H1 (cell line): Measurements from ENCODE around the gene MMP3. TPM values are rescaled to one million over a fixed set of nuclear protein-coding genes. Genes with fewer than 3 reads are reported as not detected.

Experiments
- CTCF ChIA-PET: fragments of 300-600 bp; sonication (Branson Sonifier 250); formaldehyde crosslinking; loops from one replicate; lab custom pipeline; 2021; ENCODE audit not compliant: partially characterized antibody; lab: Charles Lee
- POLR2A ChIA-PET: fragments of 300-600 bp; sonication (Branson Sonifier 250); formaldehyde crosslinking; loops from one replicate; lab custom pipeline; 2021; ENCODE audit warnings: inconsistent platforms; ENCODE audit not compliant: partially characterized antibody; lab: Charles Lee
- DNase-seq, 2 experiments: peaks; one replicate each; pipeline versions ENCODE4 v3.0.0 to v3.0.0-alpha.2; 2010 to 2022; ENCODE audit warnings: low spot score in 2 of 2, low read depth in 1 of 2, mixed read lengths in 1 of 2
- FAIRE-seq: peaks from 2 replicates; lab custom pipeline; 2011; peaks lifted over from hg19 to GRCh38; lab: Jason Lieb, UNC
- H2AFZ ChIP-seq: 2 replicates; pipeline ENCODE4 v1.8.1; 2012; ENCODE audit warnings: low read length, inconsistent platforms
- H2AK5ac ChIP-seq: 2 replicates; pipeline ENCODE4 v1.6.1; 2013; ENCODE audit warnings: low read depth, low read length
- H2BK120ac ChIP-seq: replicated peaks from 2 replicates; pipeline ENCODE3; 2013; ENCODE audit warnings: low read depth, low read length, inconsistent platforms
- H2BK12ac ChIP-seq: 2 replicates; pipeline ENCODE4 v1.6.1; 2013; ENCODE audit warnings: low read depth, low read length
- H2BK15ac ChIP-seq: 2 replicates; pipeline ENCODE4 v1.6.1; 2013; ENCODE audit warnings: low read length
- H2BK20ac ChIP-seq: 2 replicates; pipeline ENCODE4 v1.6.1; 2013; ENCODE audit warnings: low read length
- H2BK5ac ChIP-seq: 2 replicates; pipeline ENCODE4 v1.6.1; 2013; ENCODE audit warnings: low read depth, low read length
- H3K14ac ChIP-seq: 2 replicates; pipeline ENCODE4 v1.6.1; 2013; ENCODE audit warnings: inconsistent platforms; ENCODE audit not compliant: insufficient read length
- H3K18ac ChIP-seq: 2 replicates; pipeline ENCODE4 v1.6.1; 2013; ENCODE audit warnings: low read length; ENCODE audit errors: extremely low read depth
- H3K23ac ChIP-seq: 2 replicates; pipeline ENCODE4 v1.6.1; 2013; ENCODE audit warnings: inconsistent platforms; ENCODE audit not compliant: insufficient read length
- H3K23me2 ChIP-seq: 2 replicates; pipeline ENCODE4 v1.6.1; 2013; ENCODE audit warnings: low read depth, low read length
- H3K27ac ChIP-seq: 2 replicates; pipeline ENCODE4 v1.6.1; 2011; ENCODE audit warnings: low read depth, low read length, inconsistent platforms
- H3K27me3 ChIP-seq, 4 experiments: replicated peaks in 1 of 4; 1 replicate in 1 of 4; 2 replicates in 3 of 4; pipeline versions ENCODE4 v1.6.1 to v1.8.1; 2011 to 2013; ENCODE audit warnings: low read length in 3 of 4, mild to moderate bottlenecking in 3 of 4, inconsistent platforms in 2 of 4, mixed read lengths in 2 of 4, moderate library complexity in 1 of 4; ENCODE audit not compliant: control insufficient read depth in 3 of 4, insufficient read depth in 3 of 4; ENCODE audit errors: extremely low read depth in 1 of 4
- H3K36me3 ChIP-seq, 4 experiments: 2 replicates each; pipeline versions ENCODE4 v1.6.1 to v1.8.1; 2011 to 2013; ENCODE audit warnings: mild to moderate bottlenecking in 4 of 4, low read length in 3 of 4, moderate library complexity in 2 of 4, control low read depth in 1 of 4, inconsistent platforms in 1 of 4; ENCODE audit not compliant: insufficient read depth in 4 of 4, control insufficient read depth in 2 of 4
- H3K4ac ChIP-seq: replicated peaks from 2 replicates; pipeline ENCODE3; 2013; ENCODE audit warnings: low read length, low read depth, mixed read lengths, inconsistent platforms; ENCODE audit not compliant: insufficient read length
- H3K4me1 ChIP-seq, 4 experiments: replicated peaks in 1 of 4; 1 replicate in 1 of 4; 2 replicates in 3 of 4; pipeline versions ENCODE4 v1.6.1 to v1.8.1; 2011 to 2013; ENCODE audit warnings: low read length in 3 of 4, inconsistent platforms in 2 of 4, mixed read lengths in 1 of 4; ENCODE audit not compliant: insufficient read depth in 4 of 4, control insufficient read depth in 3 of 4
- H3K4me2 ChIP-seq, 2 experiments: 2 replicates each; pipeline versions ENCODE4 v1.6.1 to v1.8.1; 2011 to 2013; ENCODE audit warnings: low read depth in 2 of 2, low read length in 2 of 2, control low read depth in 1 of 2, inconsistent platforms in 1 of 2, mild to moderate bottlenecking in 1 of 2; ENCODE audit not compliant: insufficient read depth in 1 of 2
- H3K4me3 ChIP-seq, 4 experiments: fragments of 200-600, 300-600 bp in 1 of 4; sonication (generic), shearing (Covaris generic), sonication (Bioruptor Twin) in 1 of 4; 2 replicates each; pipeline versions ENCODE4 v1.5.1 to v1.8.1; 2011 to 2016; ENCODE audit warnings: low read length in 4 of 4, low read depth in 3 of 4, control low read depth in 2 of 4, inconsistent platforms in 2 of 4, mild to moderate bottlenecking in 2 of 4, mixed read lengths in 1 of 4, moderate library complexity in 1 of 4; ENCODE audit not compliant: insufficient read depth in 2 of 4; ENCODE audit errors: extremely low read depth in 1 of 4
- H3K56ac ChIP-seq: replicated peaks from 2 replicates; pipeline ENCODE3; 2013; ENCODE audit warnings: low read depth, mild to moderate bottlenecking, mixed read lengths, low read length, inconsistent platforms; ENCODE audit not compliant: insufficient read length
- H3K79me1 ChIP-seq: 2 replicates; pipeline ENCODE4 v1.6.1; 2013; ENCODE audit warnings: low read depth, low read length, control low read depth
- H3K79me2 ChIP-seq, 2 experiments: 2 replicates each; pipeline versions ENCODE4 v1.6.1 to v1.8.1; 2012 to 2013; ENCODE audit warnings: low read length in 2 of 2, mild to moderate bottlenecking in 2 of 2, inconsistent platforms in 1 of 2; ENCODE audit not compliant: insufficient read depth in 2 of 2, control insufficient read depth in 1 of 2
- H3K9ac ChIP-seq, 4 experiments: replicated peaks in 1 of 4; 1 replicate in 1 of 4; 2 replicates in 3 of 4; pipeline versions ENCODE4 v1.6.1 to v1.8.1; 2011 to 2013; ENCODE audit warnings: low read depth in 3 of 4, low read length in 3 of 4, control low read depth in 2 of 4, mild to moderate bottlenecking in 2 of 4, moderate library complexity in 2 of 4, inconsistent platforms in 1 of 4; ENCODE audit errors: extremely low read depth in 1 of 4
- H3K9me3 ChIP-seq, 2 experiments: 2 replicates each; pipeline versions ENCODE4 v1.6.1 to v1.8.1; 2012 to 2013; ENCODE audit warnings: mild to moderate bottlenecking in 2 of 2, moderate library complexity in 2 of 2, control low read depth in 1 of 2, inconsistent platforms in 1 of 2, low read depth in 1 of 2, low read length in 1 of 2, mixed read lengths in 1 of 2; ENCODE audit not compliant: insufficient read depth in 2 of 2
- H4K20me1 ChIP-seq, 2 experiments: replicated peaks in 1 of 2; 2 replicates each; pipeline versions ENCODE3 to v1.8.1; 2011 to 2013; ENCODE audit warnings: inconsistent platforms in 2 of 2, low read length in 2 of 2, mild to moderate bottlenecking in 1 of 2; ENCODE audit not compliant: insufficient read depth in 2 of 2, control insufficient read depth in 1 of 2
- H4K5ac ChIP-seq: 2 replicates; pipeline ENCODE4 v1.6.1; 2013; ENCODE audit warnings: low read length, low read depth, mixed read lengths, inconsistent platforms; ENCODE audit not compliant: insufficient read length
- H4K8ac ChIP-seq: 2 replicates; pipeline ENCODE4 v1.8.0; 2013; ENCODE audit warnings: mild to moderate bottlenecking, moderate library complexity, low read length, inconsistent platforms; ENCODE audit not compliant: insufficient read depth; ENCODE audit errors: extremely low read depth
- H4K91ac ChIP-seq: replicated peaks from 2 replicates; pipeline ENCODE3; 2013; ENCODE audit warnings: low read length, mixed read lengths, inconsistent platforms; ENCODE audit not compliant: insufficient read length
- BCL11A ChIP-seq, 2 experiments: IDR thresholded peaks; one replicate each; pipeline ENCODE4 v1.6.1; 2011; ENCODE audit warnings: low read depth in 2 of 2, low read length in 2 of 2, mild to moderate bottlenecking in 2 of 2
- CHD2 ChIP-seq: IDR thresholded peaks from 2 replicates; pipeline ENCODE4 v1.6.1; 2012; ENCODE audit warnings: low read length, improper control_type of control experiment
- E2F6 ChIP-seq: IDR thresholded peaks from 2 replicates; pipeline ENCODE4 v1.6.1; 2012; ENCODE audit warnings: inconsistent platforms
- EGR1 ChIP-seq: IDR thresholded peaks from 2 replicates; pipeline ENCODE4 v1.6.1; 2011; ENCODE audit warnings: low read depth, low read length, borderline replicate concordance
- KDM4A ChIP-seq: IDR thresholded peaks from one replicate; pipeline ENCODE4 v1.7.1; 2012; ENCODE audit warnings: low read depth, mild to moderate bottlenecking, moderate library complexity, low read length, inconsistent platforms; ENCODE audit not compliant: severe bottlenecking
- NANOG ChIP-seq: IDR thresholded peaks from 2 replicates; pipeline ENCODE4 v1.6.1; 2011; ENCODE audit warnings: low read length, low read depth, mild to moderate bottlenecking, inconsistent platforms; ENCODE audit not compliant: insufficient read depth, poor library complexity, severe bottlenecking
- PHF8 ChIP-seq: fragments of 200-600 bp; sonication (generic); conservative IDR thresholded peaks from 2 replicates; pipeline ENCODE4 v1.7.1; 2012; ENCODE audit warnings: low read depth, mild to moderate bottlenecking, inconsistent platforms, low read length, moderate library complexity
- TEAD4 ChIP-seq: IDR thresholded peaks from 2 replicates; pipeline ENCODE4 v1.6.1; 2012; ENCODE audit warnings: low read depth, low read length, inconsistent platforms, mixed read lengths
- WGBS, 2 experiments: shearing (Covaris generic) in 1 of 2; methylation state at CpG; one replicate each; pipeline versions ENCODE4 v1.1.6 to v1.1.7; 2013 to 2015; ENCODE audit warnings: low lambda C conversion rate in 2 of 2, mixed read lengths in 2 of 2, inconsistent platforms in 1 of 2, low coverage in 1 of 2, missing lambda C conversion rate in 1 of 2; ENCODE audit not compliant: insufficient replicate concordance in 2 of 2, insufficient coverage in 1 of 2, insufficient read length in 1 of 2; ENCODE audit errors: extremely low coverage in 1 of 2, missing lambda C conversion rate in 1 of 2; 5-methylcytosine and 5-hydroxymethylcytosine counted together
- polyA plus RNA-seq, 7 experiments: library from polyadenylated mRNA; depleted of rRNA in 3 of 7; stranded (reverse) in 5 of 7; unstranded in 2 of 7; fragments of >200 nt in 5 of 7; fragments of 200-250 nt in 2 of 7; gene quantifications; 1 replicate in 5 of 7; 2 replicates in 1 of 7; 4 replicates in 1 of 7; pipeline versions ENCODE4 v1.2.1 to v1.2.3, GENCODE V29; 2011 to 2013; ENCODE audit warnings: missing spikeins in 2 of 7, mixed read lengths in 2 of 7
- total RNA-seq: library from RNA; stranded (reverse); fragmentation: NEBNext Ultra II Directional; extraction: Animal tissue kit (Norgen Biotek cat#: 25700); gene quantifications from 2 replicates; pipeline ENCODE4 v1.2.1, GENCODE V29; 2021

The MMP3 gene
- total and polyA plus RNA-seq, 2 of the 8 experiments (the other 6 are each of a cell fraction or from before 2014, with no cell fraction given), result not detected

GRCh38 chr11:102853956-102854355, 10.5 kb upstream of the MMP3 start:
- WGBS, 2 experiments, result 98% methylated on average over 2 of the region's 2 CpGs; no CpG with 5 or more reads in 1 of the 2 experiments
- Histone ChIP-seq H2AK5ac (no peak overlapping the region), H3K56ac (no peak overlapping the region), H4K5ac (no peak overlapping the region), H3K4me2 (no peak overlapping the region), H2BK120ac (no peak overlapping the region), H3K18ac (no peak overlapping the region), H2AFZ (no peak overlapping the region), H3K36me3 (no peaks in the 10 kb centered on the region), H3K9ac (no peak overlapping the region), H3K27ac (no peak overlapping the region), H3K23me2 (no peaks in the 10 kb centered on the region), H3K79me1 (no peaks in the 10 kb centered on the region), H2BK20ac (no peak overlapping the region), H3K4ac (no peak overlapping the region), H3K23ac (no peak overlapping the region), H4K8ac (no peak overlapping the region), H2BK15ac (no peak overlapping the region), H3K14ac (no peak overlapping the region), H2BK12ac (no peak overlapping the region)
- POLR2A ChIA-PET, result no interaction called here
- DNase-seq (no peak), FAIRE-seq (no peak)
- TF ChIP-seq TEAD4 (no peak), KDM4A (no peak), EGR1 (no peak), E2F6 (no peak), CHD2 (no peak), PHF8 (no peak), BCL11A (IDR thresholded peaks at IDR 0.05; ENCODE audit: low read depth in 2 of 2, low read length in 2 of 2) (no peak), NANOG (no peak)
- TF ChIP-seq, all 59 proteins: peak for 0
- Histone ChIP-seq H3K4me3 (no peak overlapping the region), H3K79me2 (no peaks in the 10 kb centered on the region), H3K4me1 (no peaks in the 10 kb centered on the region), H3K9me3 (no peaks in the 10 kb centered on the region), H2BK5ac (no peak overlapping the region), H4K20me1 (no peaks in the 10 kb centered on the region), H3K27me3 (no peaks in the 10 kb centered on the region), H4K91ac (no peak overlapping the region)
- CTCF ChIA-PET, result no interaction called here
